HG02623 (cell line): Measurements from ENCODE around the gene KCNJ5.
A peak's percentile ranks its signal among the peaks of the same experiment; 100 is the strongest.
"Not testable (repeated sequence)": the region's sequence is repeated elsewhere in the genome, so short reads cannot be mapped to it uniquely, and the experiment has no call there.

ENCODE experiments used
- ATAC-seq: cut with Tn5 transposase; IDR thresholded peaks from one replicate; pipeline ENCODE4 v1.9.1; 2021; ENCODE audit warnings: moderate library complexity; ENCODE audit not compliant: unreplicated experiment

The KCNJ5 gene

DNA sequence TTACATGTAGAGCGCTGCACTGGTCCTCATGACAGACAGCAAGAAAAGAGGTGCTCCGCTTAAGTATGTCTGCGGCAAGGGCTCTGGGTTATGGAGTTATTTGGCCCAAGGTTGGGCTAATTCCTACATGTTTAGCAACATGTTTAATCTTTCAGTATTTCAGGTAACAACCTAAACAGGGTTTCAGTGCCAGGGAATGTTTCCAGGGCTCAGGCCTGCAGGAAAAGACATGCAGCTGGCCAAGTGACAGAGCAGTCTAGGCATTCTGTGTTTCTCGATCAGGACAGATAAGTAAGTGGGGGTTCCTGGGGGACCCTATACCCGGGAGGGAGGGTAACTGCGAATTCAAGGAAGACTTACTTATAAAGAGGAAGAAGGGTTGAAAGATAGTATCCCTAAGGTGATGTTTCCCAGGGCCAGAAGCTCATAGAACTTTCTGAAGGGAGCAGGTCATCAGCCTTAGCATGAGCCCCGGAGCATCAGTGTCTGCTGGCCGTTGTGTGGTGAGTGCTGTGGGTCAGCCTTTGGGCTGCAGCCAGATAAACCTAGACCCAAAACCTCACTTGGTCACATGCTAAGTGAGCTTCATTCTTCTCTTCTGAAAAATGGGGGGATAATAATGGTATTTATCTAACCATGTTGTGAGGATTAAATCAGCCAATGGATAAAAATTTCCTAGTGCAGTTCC is 18.4 kb downstream of the KCNJ5 start:
- no peak for ATAC-seq

DNA sequence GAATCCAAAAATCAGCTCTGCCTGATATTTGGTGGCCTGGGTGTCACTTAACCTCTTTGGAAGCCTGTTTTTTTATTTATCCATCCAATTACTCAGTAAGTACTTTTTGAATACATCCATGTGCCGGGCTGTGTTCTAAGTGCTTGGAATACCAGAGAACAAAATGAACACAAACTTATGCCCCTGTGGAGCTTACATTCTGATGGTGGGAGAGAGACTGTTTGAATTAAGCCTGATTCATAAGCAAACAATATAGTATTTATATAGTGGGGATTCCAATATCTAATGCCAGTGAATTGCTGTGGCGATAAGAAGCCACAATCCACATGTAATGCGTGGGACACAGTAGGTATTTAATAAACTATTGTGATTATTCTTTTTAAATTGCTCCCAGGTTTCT is 19.4 kb downstream of the KCNJ5 start:
- no peak for ATAC-seq

DNA sequence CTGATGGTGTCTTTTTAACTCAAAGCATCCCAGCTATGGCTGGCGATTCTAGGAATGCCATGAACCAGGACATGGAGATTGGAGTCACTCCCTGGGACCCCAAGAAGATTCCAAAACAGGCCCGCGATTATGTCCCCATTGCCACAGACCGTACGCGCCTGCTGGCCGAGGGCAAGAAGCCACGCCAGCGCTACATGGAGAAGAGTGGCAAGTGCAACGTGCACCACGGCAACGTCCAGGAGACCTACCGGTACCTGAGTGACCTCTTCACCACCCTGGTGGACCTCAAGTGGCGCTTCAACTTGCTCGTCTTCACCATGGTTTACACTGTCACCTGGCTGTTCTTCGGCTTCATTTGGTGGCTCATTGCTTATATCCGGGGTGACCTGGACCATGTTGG is 20.1 kb downstream of the KCNJ5 start:
- no peak for ATAC-seq

DNA sequence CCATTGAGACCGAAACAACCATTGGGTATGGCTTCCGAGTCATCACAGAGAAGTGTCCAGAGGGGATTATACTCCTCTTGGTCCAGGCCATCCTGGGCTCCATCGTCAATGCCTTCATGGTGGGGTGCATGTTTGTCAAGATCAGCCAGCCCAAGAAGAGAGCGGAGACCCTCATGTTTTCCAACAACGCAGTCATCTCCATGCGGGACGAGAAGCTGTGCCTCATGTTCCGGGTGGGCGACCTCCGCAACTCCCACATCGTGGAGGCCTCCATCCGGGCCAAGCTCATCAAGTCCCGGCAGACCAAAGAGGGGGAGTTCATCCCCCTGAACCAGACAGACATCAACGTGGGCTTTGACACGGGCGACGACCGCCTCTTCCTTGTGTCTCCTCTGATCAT is 20.5 kb downstream of the KCNJ5 start:
- no peak for ATAC-seq

DNA sequence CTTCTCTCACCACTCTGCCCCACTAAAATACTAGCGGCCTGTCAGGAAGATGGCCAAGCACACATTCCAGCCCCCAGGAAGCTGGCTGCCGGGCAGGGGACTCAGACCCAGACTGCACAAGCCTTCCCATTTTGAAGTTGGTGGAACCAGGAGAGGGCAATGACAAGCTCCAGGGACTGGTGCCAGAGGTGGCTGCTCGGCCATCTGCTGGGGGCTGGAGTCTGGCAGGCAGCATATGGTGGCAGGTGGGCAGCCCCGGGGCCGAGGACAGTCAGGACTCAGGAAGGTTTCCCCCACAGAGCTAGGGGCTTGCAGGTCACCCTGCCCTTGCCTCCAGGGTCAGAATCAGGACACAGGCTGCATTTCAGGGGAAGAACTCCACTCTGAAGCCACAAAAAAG is 22.6 kb downstream of the KCNJ5 start:
- no peak for ATAC-seq

DNA sequence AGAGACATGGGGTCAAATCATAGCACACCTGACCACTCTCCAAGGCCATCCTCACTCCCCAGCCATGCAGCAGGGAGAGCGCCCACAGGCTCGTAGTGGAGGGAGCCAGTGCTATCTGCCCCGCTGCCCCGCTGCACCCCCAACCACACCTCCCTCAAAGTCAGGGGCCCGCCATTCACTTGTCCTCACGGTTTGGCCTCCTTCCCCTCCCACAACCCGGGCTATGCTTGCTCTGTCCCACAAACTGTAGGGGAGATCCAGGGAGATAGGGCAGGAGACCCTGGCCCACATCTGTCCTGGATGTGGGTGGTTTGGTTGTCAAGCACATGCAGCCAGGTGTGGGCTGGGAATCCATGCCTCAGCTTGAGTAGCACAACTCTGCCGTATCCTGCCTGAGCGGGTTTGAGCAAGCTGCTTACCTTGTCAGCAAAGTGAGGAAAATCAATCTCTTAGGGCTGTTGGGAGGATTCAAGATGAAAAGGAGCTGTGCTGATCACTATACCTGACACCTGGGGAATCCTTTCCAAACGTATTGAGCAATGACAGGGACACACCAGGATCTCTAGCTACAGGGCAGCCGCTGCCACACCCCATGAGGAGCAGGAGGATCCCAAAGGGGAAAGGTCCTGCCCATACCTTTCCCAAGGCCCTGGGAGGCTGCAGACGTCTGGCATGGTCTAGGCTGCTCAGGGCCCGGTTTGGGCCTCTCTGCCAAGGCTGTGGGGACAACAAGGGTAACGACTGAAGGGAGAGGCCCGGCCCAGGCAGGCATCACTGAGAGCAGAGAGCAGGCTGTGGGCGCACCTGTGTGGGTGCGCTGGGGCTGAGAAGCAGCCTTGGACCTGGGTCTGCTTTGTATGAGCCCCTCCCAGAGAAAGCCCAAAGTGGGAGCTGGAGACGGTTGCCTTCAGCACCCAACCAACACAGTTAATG is 23.3 kb downstream of the KCNJ5 start:
- no peak for ATAC-seq

DNA sequence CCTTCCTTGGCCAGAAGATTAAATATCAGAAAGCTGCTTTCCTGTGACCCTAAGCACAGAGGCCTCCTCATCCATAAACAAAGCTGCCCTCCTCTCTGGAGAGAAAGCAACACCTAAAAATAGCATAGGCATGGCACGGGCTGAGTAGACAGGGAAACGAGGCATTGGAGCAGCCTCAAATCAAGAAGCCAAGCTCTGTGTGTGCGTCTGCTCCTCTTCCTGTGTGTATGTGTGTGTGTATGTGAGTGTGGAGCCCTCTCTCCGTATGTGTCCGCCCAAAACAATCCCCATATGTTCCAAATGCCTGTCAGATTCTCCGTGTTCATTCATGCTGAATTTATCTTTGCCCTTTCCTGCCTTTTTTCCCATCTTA is 24.0 kb downstream of the KCNJ5 start:
- ATAC-seq, result no peak

DNA sequence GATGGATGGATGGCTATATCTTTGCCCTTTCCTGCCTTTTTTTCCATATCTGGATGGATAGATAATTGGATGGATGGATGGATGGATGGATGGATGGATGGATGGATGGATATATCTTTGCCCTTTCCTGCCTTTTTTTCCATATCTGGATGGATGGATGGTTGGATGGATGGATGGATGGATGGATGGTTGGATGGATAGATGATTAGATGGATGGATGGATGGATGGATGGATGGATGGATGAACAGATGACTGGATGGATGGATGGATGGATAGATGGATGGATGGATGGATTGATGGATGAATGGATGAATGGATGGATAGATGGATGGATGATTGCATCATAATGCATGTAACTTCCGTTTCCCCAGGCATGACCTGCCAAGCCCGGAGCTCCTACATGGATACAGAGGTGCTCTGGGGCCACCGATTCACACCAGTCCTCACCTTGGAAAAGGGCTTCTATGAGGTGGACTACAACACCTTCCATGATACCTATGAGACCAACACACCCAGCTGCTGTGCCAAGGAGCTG is 24.9 kb downstream of the KCNJ5 start:
- no peak for ATAC-seq

DNA sequence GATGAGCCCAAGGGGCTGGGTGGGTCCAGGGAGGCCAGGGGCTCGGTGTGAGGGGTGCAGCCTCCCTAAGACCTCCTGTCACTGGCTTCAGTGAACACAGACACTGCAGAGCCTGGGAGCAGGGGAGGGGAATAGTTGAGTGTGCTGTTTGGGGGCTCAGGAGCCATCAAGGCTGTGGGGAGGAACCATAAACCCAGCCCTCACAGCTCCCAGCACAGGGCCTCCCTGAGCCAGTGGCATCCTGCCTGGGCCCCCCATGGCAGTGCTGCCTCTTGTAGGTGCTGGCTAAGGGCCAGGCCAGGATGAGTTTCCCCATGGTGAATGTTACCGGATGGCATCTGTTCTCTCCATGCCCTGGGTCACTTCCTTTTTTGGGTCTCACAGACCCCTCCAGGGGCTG is 25.5 kb downstream of the KCNJ5 start:
- no peak for ATAC-seq

DNA sequence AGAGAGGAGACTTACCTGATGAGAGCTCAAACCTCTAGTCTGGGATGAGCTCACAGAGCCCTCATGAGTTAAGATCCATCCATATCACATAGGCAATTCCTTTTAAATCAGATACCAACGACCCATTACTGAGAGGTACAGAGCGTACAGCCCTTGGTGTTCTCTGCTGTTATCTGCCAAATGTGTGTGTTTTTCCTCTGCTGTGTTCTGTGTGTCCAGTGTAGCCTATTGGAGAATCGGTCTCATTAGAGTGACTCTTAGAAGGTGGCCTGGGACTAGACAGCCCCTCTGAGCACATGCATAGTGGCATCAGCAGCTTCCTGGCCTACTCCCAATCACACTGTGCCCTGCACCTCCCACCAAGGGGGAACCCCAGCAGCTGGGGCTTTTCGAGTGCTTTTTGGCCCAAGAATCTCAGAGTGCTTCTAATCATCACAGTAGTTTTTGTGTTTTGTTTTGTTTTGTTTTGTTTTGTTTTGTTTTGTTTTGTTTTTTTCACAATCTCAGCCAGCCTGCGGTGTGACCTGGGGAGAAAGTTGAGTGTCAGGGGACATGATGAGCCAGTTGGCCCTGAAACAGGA is 26.1 kb downstream of the KCNJ5 start:
- peak; percentile 45 for ATAC-seq

DNA sequence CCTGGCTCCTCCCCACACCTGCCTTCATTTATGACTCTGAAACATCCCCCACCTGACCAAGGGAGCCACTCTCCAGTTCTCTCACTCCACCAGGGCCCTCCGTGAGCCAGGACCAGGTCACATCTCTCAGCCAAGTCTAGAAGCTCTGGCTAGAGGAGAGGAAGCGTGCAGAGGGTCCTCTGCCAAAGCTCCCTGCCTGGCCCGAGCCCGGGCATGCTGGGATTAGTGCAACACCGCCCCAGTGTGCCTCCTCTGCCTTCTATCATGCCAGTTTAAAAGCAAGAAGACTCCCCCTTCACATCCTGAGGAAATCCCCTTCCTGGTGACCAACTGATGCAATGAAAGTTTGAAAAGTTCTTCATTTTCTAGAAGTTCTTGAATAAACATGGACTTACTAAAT is 28.1 kb downstream of the KCNJ5 start:
- no peak for ATAC-seq

DNA sequence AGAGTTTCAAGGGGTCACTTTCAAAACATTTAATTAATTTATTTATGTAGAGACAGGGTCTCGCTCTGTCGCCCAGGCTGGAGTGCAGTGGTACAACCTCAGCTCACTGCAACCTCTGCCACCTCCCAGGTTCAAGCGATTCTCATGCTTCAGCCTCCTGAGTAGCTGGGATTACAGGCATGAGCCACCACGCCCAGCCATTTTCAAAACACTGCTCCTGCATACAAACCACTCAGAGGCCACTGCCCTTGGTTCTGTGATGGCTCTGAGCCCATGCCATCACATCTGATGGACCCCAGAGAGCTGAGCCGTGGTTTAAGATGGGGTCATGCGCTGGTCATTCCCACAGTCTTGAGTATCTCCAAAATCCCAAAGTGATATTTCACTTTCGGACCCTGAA is 28.5 kb downstream of the KCNJ5 start:
- not testable (repeated sequence) for ATAC-seq

DNA sequence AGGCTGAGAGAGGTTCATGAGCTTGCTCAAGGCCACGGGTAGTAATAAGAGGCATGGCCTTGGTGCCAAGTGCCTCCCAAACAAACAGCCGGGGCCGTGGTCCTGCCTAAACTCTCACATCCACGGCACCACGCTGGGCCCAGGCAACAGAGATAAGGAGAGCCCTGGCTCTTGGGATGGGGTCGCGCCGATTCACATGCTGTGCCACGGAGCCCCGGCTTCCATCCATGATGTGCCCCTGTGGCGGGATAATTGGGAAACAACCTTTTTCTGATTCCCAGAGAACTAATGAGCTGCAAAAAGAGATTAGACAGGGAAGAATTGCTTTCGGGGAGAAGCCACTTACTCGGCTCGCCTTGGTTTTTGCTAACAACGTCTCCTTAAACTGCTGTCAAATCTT is 29.5 kb downstream of the KCNJ5 start:
- ATAC-seq, result no peak

DNA sequence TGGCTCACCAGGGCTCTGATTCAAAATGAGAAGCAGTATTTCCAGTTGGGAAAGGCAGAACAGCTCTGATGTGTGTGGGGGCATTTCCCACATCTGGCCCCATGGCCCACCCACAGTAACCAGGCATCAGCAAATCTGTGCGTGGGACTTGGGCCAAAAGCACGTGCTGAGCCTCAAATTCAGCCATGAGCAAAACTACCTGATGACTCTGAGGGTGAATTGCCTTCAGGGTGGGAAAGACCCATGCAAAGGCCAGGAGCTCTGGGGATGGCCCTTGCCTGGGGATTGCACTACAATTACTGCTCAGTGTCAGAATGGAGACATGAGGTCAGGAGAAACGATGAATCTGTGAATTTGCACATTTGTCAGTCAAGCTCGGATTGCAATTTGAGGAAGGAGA is 30.6 kb downstream of the KCNJ5 start:
- no peak for ATAC-seq

DNA sequence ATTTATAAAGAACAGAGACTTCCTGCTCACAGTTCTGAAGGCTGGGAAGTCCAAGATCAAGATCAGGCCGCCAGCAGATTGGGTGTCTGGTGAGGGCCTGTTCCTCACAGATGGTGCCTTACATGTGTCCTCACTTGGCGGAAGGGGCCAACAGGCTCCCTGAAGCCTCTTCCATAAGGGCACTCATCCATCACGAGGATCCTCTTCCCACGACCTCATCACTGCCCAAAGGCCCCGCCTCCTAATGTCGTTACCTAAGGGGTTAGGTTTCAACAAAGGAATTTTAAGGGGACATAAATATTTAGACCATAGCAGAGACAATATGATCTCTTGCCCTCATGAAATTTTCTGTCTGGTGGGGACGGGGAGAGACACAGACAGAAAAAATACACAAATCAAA is 32.9 kb downstream of the KCNJ5 start:
- ATAC-seq, result no peak

DNA sequence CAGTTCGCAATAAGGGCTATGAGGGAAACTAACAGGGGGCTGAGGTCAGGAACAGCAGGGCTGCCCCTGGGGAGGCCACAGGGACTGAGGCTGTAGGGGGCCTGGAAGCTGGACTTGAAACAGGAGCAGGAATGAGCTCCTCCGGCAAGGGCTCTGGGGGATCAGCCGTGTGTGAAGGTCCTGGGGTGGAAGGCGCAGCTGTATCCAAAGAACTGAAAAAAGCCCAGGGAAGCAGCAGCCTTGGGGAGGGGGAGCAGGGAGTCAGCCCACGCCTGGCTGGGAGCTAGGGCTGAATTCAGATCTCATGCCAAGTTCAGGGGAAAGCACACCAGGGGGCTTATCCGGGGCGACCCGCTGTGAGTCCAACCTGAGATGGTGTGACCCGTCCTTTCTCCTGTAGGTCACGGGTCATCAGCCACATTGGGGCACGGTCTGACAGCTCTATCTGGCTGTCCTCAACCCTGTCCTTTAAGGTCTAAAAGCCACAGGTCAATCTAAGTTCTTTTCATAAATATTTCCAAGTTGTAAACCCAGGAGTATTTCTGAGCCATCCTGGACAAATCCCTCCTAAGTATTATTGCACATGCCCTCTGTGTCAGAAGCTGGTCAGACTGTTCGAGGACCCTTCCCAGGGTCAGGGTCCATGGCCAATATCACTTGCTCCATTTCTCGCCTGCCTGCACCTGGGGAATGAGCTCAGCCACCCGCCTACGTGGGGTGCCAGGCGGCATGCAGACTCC is 33.5 kb downstream of the KCNJ5 start:
- ATAC-seq, result no peak

DNA sequence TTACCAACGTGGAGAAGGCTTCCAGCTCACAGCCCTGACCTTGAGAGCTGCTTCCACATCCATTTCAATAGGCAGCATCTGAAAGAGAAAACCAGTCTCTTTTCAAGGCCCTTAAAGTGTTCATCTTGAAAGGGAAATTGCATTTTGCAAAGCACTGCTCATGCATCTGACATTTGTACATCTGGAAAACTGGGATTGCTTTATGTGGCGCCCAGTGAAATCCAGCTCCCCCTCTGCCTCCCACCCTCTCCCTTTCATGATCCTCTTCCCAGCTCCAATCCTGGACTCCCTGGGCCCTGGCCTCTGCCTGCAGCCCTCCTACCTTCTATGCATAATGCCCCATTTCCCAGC is 34.1 kb downstream of the KCNJ5 start:
- ATAC-seq, result no peak

DNA sequence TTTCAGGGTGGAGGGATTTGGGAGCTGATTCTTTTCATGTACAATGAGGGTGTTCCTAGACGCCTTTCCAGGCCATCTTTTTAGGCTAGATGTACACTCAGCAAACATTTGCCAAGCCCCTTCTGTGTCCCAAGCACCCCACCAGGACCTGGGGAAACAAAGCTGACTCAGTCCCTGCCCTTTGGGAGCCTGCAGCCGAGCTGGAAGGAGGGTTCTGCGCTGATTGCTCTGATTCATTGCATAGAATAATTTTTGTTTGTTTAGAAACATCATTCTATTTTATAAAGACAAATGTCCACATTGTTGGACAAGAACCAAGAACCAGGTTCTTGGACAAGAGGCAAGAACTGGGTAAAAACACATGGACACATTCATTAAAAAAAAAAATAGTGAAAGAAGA is 34.8 kb downstream of the KCNJ5 start:
- no peak for ATAC-seq

DNA sequence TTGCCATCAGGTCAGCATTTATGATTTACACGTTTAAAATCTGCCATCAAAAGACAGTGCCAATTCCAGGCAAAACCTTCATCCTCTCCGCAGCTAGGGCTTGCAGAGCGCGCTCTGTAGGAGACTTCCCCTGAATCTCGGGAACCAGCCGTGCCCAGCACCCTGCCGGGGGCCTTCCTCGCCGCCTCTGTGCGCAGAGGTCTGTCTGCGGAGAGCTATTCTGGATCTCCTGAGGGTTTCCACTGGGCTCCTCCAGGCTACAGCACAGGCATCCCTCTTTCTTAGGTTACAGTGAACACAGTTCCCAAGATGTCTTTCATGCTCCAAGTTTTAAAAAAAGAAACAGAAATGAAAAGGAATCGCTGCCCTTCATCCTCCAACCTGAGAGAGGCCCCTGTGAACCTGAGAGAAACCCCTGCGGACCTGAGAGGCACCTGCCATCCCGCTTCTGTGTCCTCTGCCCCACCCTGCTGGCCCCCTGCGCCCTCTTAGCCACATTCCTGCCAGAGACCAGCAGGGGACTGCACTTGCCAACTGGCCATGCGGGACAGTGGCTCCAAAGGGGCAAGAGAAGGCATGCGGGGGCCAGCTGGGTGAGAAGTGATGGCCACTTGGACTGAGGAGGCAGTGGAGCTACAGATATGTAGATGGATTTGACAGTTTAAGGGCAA is 35.4 kb downstream of the KCNJ5 start:
- no peak for ATAC-seq

DNA sequence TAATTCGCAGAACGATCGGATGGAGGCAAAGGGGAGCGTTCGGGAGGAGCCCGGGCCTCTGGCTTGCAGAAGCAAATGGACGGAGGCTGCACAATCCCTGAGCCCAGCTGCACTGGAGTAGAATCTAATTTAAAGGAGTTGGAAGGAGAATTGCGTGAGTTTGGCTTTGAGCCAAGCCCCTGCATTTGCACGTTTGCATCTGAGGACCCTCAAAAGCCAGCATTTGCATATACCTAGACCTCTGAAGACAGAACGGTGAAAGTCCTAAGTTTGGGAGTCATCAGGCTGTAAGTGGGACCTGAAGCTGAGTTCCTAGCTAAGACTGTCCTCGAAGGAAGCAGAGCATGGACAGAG is 35.9 kb downstream of the KCNJ5 start:
- no peak for ATAC-seq
